ENCODE data around the gene AQP6.

GRCh38 chr12:49965836-49966235, 6.9 kb upstream of the AQP6 start:
- TF ChIP-seq POLR2A (IDR thresholded peaks at IDR 0.05; ENCODE audit: low read depth, low read length) (no peak), CTCF (IDR thresholded peaks at IDR 0.05; ENCODE audit: extremely low read depth in 1 of 2, insufficient read depth in 1 of 2, low read depth in 1 of 2, low read length in 2 of 2) (no peak), MAX (IDR thresholded peaks at IDR 0.05; ENCODE audit: insufficient read depth, insufficient read length) (no peak), POLR2AphosphoS5 (IDR thresholded peaks at IDR 0.05; ENCODE audit: insufficient read depth, low read depth, low read length) (no peak), EZH2 (IDR thresholded peaks at IDR 0.05; ENCODE audit: borderline replicate concordance, low read depth, low read length, severe bottlenecking) (no peak)

All from endothelial cell of umbilical vein (primary cell).